WTC11 (cell line): Measurements from ENCODE around the gene CRIP1.

Experiments
- ATF6 ChIP-seq: sonication (generic); formaldehyde crosslinking; IDR thresholded peaks from 2 replicates; pipeline ENCODE4 v1.8.1; 2023; ENCODE audit warnings: mild to moderate bottlenecking, missing genetic modification reagents
- CTCF ChIP-seq: fragments of 200-600 bp; IDR thresholded peaks from 2 replicates; pipeline ENCODE4 v1.8.0; 2022; ENCODE audit warnings: antibody characterized with exemption
- ZNF416 ChIP-seq: fragments of 250-450 bp; sonication (Bioruptor Pico); IDR thresholded peaks from 2 replicates; pipeline ENCODE4 v1.9.0; 2021; ENCODE audit warnings: mild to moderate bottlenecking, inconsistent platforms

- TF ChIP-seq ZNF416 = no peak
- no peak for TF ChIP-seq CTCF
- no peak for TF ChIP-seq ATF6
These were observed 11.2 kb upstream of the CRIP1 start for GRCh38 chr14:105475269-105476096.
